Adrenal gland (tissue), 5 donors: Measurements from ENCODE around the gene PEAK1.

Source experiments
- CTCF ChIP-seq, 6 experiments: fragments of 450-650 bp in 4 of 6; fragments of 200-600 bp in 2 of 6; sonication (generic) in 1 of 6; IDR thresholded peaks; 1 replicate in 5 of 6; 2 replicates in 1 of 6; pipeline versions ENCODE4 v1.5.1 to v1.8.0; 2016 to 2021; ENCODE audit warnings: antibody characterized with exemption in 6 of 6, mild to moderate bottlenecking in 2 of 6, moderate library complexity in 1 of 6
- POLR2A ChIP-seq, 2 donors: fragments of 450-650 bp; IDR thresholded peaks; one replicate each; pipeline ENCODE4 v1.6.1; 2017; ENCODE audit warnings: antibody characterized with exemption in 2 of 2, mild to moderate bottlenecking in 2 of 2, moderate library complexity in 1 of 2
- donor health status: DM: no; HTN: no; CAD: no.

- TF ChIP-seq CTCF (IDR thresholded peaks at IDR 0.05) (no peak), POLR2A (IDR thresholded peaks at IDR 0.05) (no peak)
These were observed 2.3 kb downstream of the PEAK1 start for GRCh38 chr15:77417602-77418001.
